ENCODE data around the gene GPR37L1. TPM values are rescaled to one million over a fixed set of nuclear protein-coding genes. Genes with fewer than 3 reads are reported as not detected.

GPR37L1 gene
- total and polyA plus RNA-seq, 2 of the 4 experiments (the other 2 are of a cell fraction), result 0.02 TPM; not detected in 1

- no peak for TF ChIP-seq USF2 (IDR thresholded peaks at IDR 0.05; ENCODE audit: low read depth, low read length)
- TF ChIP-seq MXI1 (IDR thresholded peaks at IDR 0.05; ENCODE audit: borderline replicate concordance, low read depth, low read length), result no peak
- TF ChIP-seq FOS (IDR thresholded peaks at IDR 0.05; ENCODE audit: low read depth, low read length), result no peak
Observed at GRCh38 chr1:202160377-202160940, 37.7 kb downstream of the GPR37L1 start, which contains the start of gene PTPN7 (continued).

GRCh38 chr1:202161151-202162046, 38.7 kb downstream of the GPR37L1 start:
- H3K14ac ChIP-seq (replicated peaks; ENCODE audit: low read depth, low read length), result no peak overlapping the region
- WGBS, 2 experiments (ENCODE audit: extremely low coverage in 2 of 2, insufficient read length in 1 of 2), result 85% methylated on average over 5 of the region's 22 CpGs; no CpG with 5 or more reads in 1 of the 2 experiments

More at GRCh38 chr1:202161151-202162046, 38.7 kb downstream of the GPR37L1 start:
- ChIA-PET CTCF (no interaction called here), POLR2A (ENCODE audit: unreplicated experiment) (no interaction called here)
- no peak overlapping the region for H2AK5ac ChIP-seq (ENCODE audit: low read depth, low read length)
- no peaks in the 10 kb centered on the region for H3K9me1 ChIP-seq (ENCODE audit: insufficient read depth, low read length)
- no peak overlapping the region for H4K91ac ChIP-seq (ENCODE audit: insufficient read depth, low read depth, low read length)
- H4K5ac ChIP-seq (ENCODE audit: low read depth, low read length), result no peak overlapping the region
- H3K27ac ChIP-seq (ENCODE audit: insufficient read depth, low read length), result no peak overlapping the region
- no peak overlapping the region for H2BK20ac ChIP-seq (ENCODE audit: low read depth, low read length)
- in situ Hi-C loops (cut with MboI; ENCODE audit: low sequenced_read_pairs) (no loop called here), dilution Hi-C loops (cut with HindIII; ENCODE audit: low sequenced_read_pairs, unreplicated experiment) (no loop called here), intact Hi-C loops (cut with micrococcal nuclease) (loop anchor here (10.0 kb wide), 1 partner anchor 887 kb away; no protein-coding TSS in a partner anchor)
- H3K36me3 ChIP-seq (ENCODE audit: control insufficient read depth, insufficient read depth, low read length), result no peaks in the 10 kb centered on the region
- H3K4me2 ChIP-seq (ENCODE audit: low read depth, low read length), result no peak overlapping the region
- no peak overlapping the region for H2AK9ac ChIP-seq (replicated peaks; ENCODE audit: low read depth, low read length, poor library complexity)
- no peak overlapping the region for H2BK120ac ChIP-seq (ENCODE audit: low read depth, low read length)
- no peak overlapping the region for H3K18ac ChIP-seq (ENCODE audit: low read depth, low read length)
- H3K9ac ChIP-seq (ENCODE audit: low read depth, low read length), result no peak overlapping the region
- DNase-seq (no peak), ATAC-seq (ENCODE audit: low read depth) (no peak)
- no peak for TF ChIP-seq BHLHE40 (IDR thresholded peaks at IDR 0.05; ENCODE audit: low read depth, low read length)
- TF ChIP-seq CTCF (conservative IDR thresholded peaks at IDR 0.05; ENCODE audit: low read depth, low read length), result no peak
- TF ChIP-seq RCOR1 (IDR thresholded peaks at IDR 0.05; ENCODE audit: insufficient replicate concordance, low read length), result no peak
- TF ChIP-seq CHD1 (IDR thresholded peaks at IDR 0.05; ENCODE audit: low read depth, low read length), result no peak
- no peak for TF ChIP-seq ELK1 (IDR thresholded peaks at IDR 0.05; ENCODE audit: borderline replicate concordance, low read depth, low read length)
- TF ChIP-seq CEBPB (IDR thresholded peaks at IDR 0.05; ENCODE audit: low read depth, low read length), result no peak
- no peaks in the 10 kb centered on the region for H3K4me1 ChIP-seq (ENCODE audit: control insufficient read depth, insufficient read depth, low read length)
- no peak overlapping the region for H4K8ac ChIP-seq (ENCODE audit: low read depth in 2 of 2, low read length in 2 of 2)
- no peaks in the 10 kb centered on the region for H3K79me1 ChIP-seq (ENCODE audit: low read depth in 1 of 2, low read length in 2 of 2)
- no peaks in the 10 kb centered on the region for H4K20me1 ChIP-seq (ENCODE audit: insufficient read depth, low read length)
- H3K4ac ChIP-seq (ENCODE audit: low read depth, low read length), result no peak overlapping the region
- H3K9me3 ChIP-seq (ENCODE audit: control insufficient read depth, insufficient read depth, low read length), result no peaks in the 10 kb centered on the region
- no peak overlapping the region for H2BK5ac ChIP-seq (ENCODE audit: low read depth, low read length, poor library complexity, severe bottlenecking)
- no peak overlapping the region for H3K56ac ChIP-seq (ENCODE audit: extremely low read depth, insufficient read depth, low read length)
- peaks cover 36% of the 10 kb centered on the region for H3K27me3 ChIP-seq (ENCODE audit: control insufficient read depth, insufficient read depth, low read length)
- H2BK15ac ChIP-seq (ENCODE audit: low read depth, low read length), result no peak overlapping the region
- no peak overlapping the region for H2AFZ ChIP-seq (replicated peaks; ENCODE audit: low read length, poor library complexity)
- no TSS peak for BruUV-seq (replicated peaks)
- H3K23ac ChIP-seq (ENCODE audit: low read depth, low read length), result no peak overlapping the region
- no peak overlapping the region for H3K4me3 ChIP-seq (ENCODE audit: insufficient read depth, low read depth, low read length)

Measured in IMR-90 (cell line).